T-helper 1 cell (primary cell): ENCODE results near the gene ANKS6.

Experiments used
- DNase-seq, 5 donors: peaks; one replicate each; pipeline ENCODE4 v3.0.0-alpha.2; 2012 to 2020

ANKS6 gene

GRCh38 chr9:98790842-98791607 lies 5.3 kb downstream of the ANKS6 start:
- peak in 4 of 5 donors; percentile 28 to 56 (median 34) for DNase-seq

- DNase-seq, result no peak
Observed at GRCh38 chr9:98790134-98790841, 6.1 kb downstream of the ANKS6 start.

GRCh38 chr9:98789483-98790133 lies 6.7 kb downstream of the ANKS6 start:
- DNase-seq, result no peak

GRCh38 chr9:98787766-98788335 lies 8.5 kb downstream of the ANKS6 start:
- no peak for DNase-seq

- no peak for DNase-seq
Observed at GRCh38 chr9:98786750-98787510, 9.4 kb downstream of the ANKS6 start.

GRCh38 chr9:98784831-98785806 lies 11.2 kb downstream of the ANKS6 start:
- no peak for DNase-seq

- DNase-seq, result no peak
Observed at GRCh38 chr9:98783518-98784226, 12.7 kb downstream of the ANKS6 start.

- no peak for DNase-seq
Observed at GRCh38 chr9:98781588-98782383, 14.6 kb downstream of the ANKS6 start.

- DNase-seq, result no peak
Observed at GRCh38 chr9:98780059-98780749, 16.2 kb downstream of the ANKS6 start.

GRCh38 chr9:98778711-98779530 lies 17.4 kb downstream of the ANKS6 start:
- no peak for DNase-seq

- DNase-seq, result no peak
Observed at GRCh38 chr9:98778251-98778650, 18.1 kb downstream of the ANKS6 start.

GRCh38 chr9:98777618-98778017 lies 18.7 kb downstream of the ANKS6 start:
- no peak for DNase-seq

GRCh38 chr9:98775831-98776441 lies 20.4 kb downstream of the ANKS6 start:
- peak in 1 of 5 donors; percentile 31 for DNase-seq

- DNase-seq, result peak in 1 of 5 donors; percentile 11
Observed at GRCh38 chr9:98774746-98775145, 21.6 kb downstream of the ANKS6 start.

- DNase-seq, result no peak
Observed at GRCh38 chr9:98773721-98774120, 22.6 kb downstream of the ANKS6 start.

GRCh38 chr9:98772364-98773155 lies 23.8 kb downstream of the ANKS6 start:
- DNase-seq, result no peak
